Measurements from ENCODE around the gene NRF1.

NRF1 gene

GRCh38 chr7:129746857-129747529, 135.5 kb downstream of the NRF1 start:
- no peak overlapping the region for H3K9ac ChIP-seq
- no peak for TF ChIP-seq Cebpa-rat (IDR thresholded peaks at IDR 0.05)
- H3K27me3 ChIP-seq, result no peaks in the 10 kb centered on the region
- H3K4me2 ChIP-seq, result no peak overlapping the region
- no peak overlapping the region for H3K4me3 ChIP-seq
- no peaks in the 10 kb centered on the region for H4K20me1 ChIP-seq
- no peaks in the 10 kb centered on the region for H3K4me1 ChIP-seq
- peaks cover 79% of the 10 kb centered on the region for H3K36me3 ChIP-seq
- no peak overlapping the region for H3K27ac ChIP-seq
- no peaks in the 10 kb centered on the region for H3K9me3 ChIP-seq

- Histone ChIP-seq H3K4me3 (no peak overlapping the region), H3K36me3 (peaks cover 68% of the 10 kb centered on the region), H3K4me2 (no peak overlapping the region), H4K20me1 (no peaks in the 10 kb centered on the region), H3K4me1 (no peaks in the 10 kb centered on the region), H3K27ac (no peak overlapping the region), H3K9ac (no peak overlapping the region), H3K9me3 (no peaks in the 10 kb centered on the region), H3K27me3 (no peaks in the 10 kb centered on the region)
- TF ChIP-seq Cebpa-rat (IDR thresholded peaks at IDR 0.05), result no peak
Observed at GRCh38 chr7:129748356-129749109, 137.0 kb downstream of the NRF1 start.

- H3K27me3 ChIP-seq, result no peaks in the 10 kb centered on the region
- peaks cover 57% of the 10 kb centered on the region for H3K36me3 ChIP-seq
- no peaks in the 10 kb centered on the region for H3K4me1 ChIP-seq
- no peaks in the 10 kb centered on the region for H3K9me3 ChIP-seq
- H3K4me3 ChIP-seq, result no peak overlapping the region
- TF ChIP-seq Cebpa-rat (IDR thresholded peaks at IDR 0.05), result no peak
- no peak overlapping the region for H3K9ac ChIP-seq
- no peak overlapping the region for H3K4me2 ChIP-seq
- H3K27ac ChIP-seq, result no peak overlapping the region
- no peaks in the 10 kb centered on the region for H4K20me1 ChIP-seq
Observed at GRCh38 chr7:129750091-129750490, 138.6 kb downstream of the NRF1 start.

GRCh38 chr7:129750501-129750900, 139.0 kb downstream of the NRF1 start:
- no peak overlapping the region for H3K4me2 ChIP-seq
- no peak overlapping the region for H3K4me3 ChIP-seq
- no peaks in the 10 kb centered on the region for H3K4me1 ChIP-seq
- H3K36me3 ChIP-seq, result peaks cover 59% of the 10 kb centered on the region
- no peak overlapping the region for H3K9ac ChIP-seq
- no peak overlapping the region for H3K27ac ChIP-seq
- no peaks in the 10 kb centered on the region for H4K20me1 ChIP-seq
- no peak for TF ChIP-seq Cebpa-rat (IDR thresholded peaks at IDR 0.05)
- H3K9me3 ChIP-seq, result no peaks in the 10 kb centered on the region
- H3K27me3 ChIP-seq, result no peaks in the 10 kb centered on the region

- Histone ChIP-seq H3K9me3 (no peaks in the 10 kb centered on the region), H4K20me1 (no peaks in the 10 kb centered on the region), H3K4me1 (no peaks in the 10 kb centered on the region), H3K27ac (no peak overlapping the region), H3K4me3 (no peak overlapping the region), H3K9ac (no peak overlapping the region), H3K4me2 (no peak overlapping the region), H3K36me3 (peaks cover 64% of the 10 kb centered on the region), H3K27me3 (no peaks in the 10 kb centered on the region)
- TF ChIP-seq Cebpa-rat (IDR thresholded peaks at IDR 0.05), result no peak
Observed at GRCh38 chr7:129751916-129752315, 140.4 kb downstream of the NRF1 start.

- Histone ChIP-seq H4K20me1 (no peaks in the 10 kb centered on the region), H3K27me3 (no peaks in the 10 kb centered on the region), H3K27ac (no peak overlapping the region), H3K4me3 (no peak overlapping the region), H3K9me3 (no peaks in the 10 kb centered on the region), H3K4me2 (no peak overlapping the region), H3K36me3 (peaks cover 63% of the 10 kb centered on the region), H3K9ac (no peak overlapping the region), H3K4me1 (no peaks in the 10 kb centered on the region)
- no peak for TF ChIP-seq Cebpa-rat (IDR thresholded peaks at IDR 0.05)
Observed at GRCh38 chr7:129752760-129753159, 141.2 kb downstream of the NRF1 start.

GRCh38 chr7:129754406-129754805, 142.9 kb downstream of the NRF1 start:
- no peaks in the 10 kb centered on the region for H3K27me3 ChIP-seq
- H3K9me3 ChIP-seq, result no peaks in the 10 kb centered on the region

GRCh38 chr7:129757991-129758390, 146.5 kb downstream of the NRF1 start:
- Histone ChIP-seq H3K27ac (no peak overlapping the region), H3K4me2 (no peak overlapping the region)
- TF ChIP-seq Cebpa-rat (IDR thresholded peaks at IDR 0.05), result no peak

More at GRCh38 chr7:129754406-129754805, 142.9 kb downstream of the NRF1 start:
- TF ChIP-seq Cebpa-rat (IDR thresholded peaks at IDR 0.05), result no peak
- no peak overlapping the region for H3K27ac ChIP-seq
- no peak overlapping the region for H3K4me3 ChIP-seq
- H3K4me1 ChIP-seq, result no peaks in the 10 kb centered on the region
- no peaks in the 10 kb centered on the region for H4K20me1 ChIP-seq
- no peak overlapping the region for H3K4me2 ChIP-seq
- no peak overlapping the region for H3K9ac ChIP-seq
- H3K36me3 ChIP-seq, result peaks cover 62% of the 10 kb centered on the region

GRCh38 chr7:129762387-129762969, 151.0 kb downstream of the NRF1 start:
- H3K9ac ChIP-seq, result no peak overlapping the region
- H4K20me1 ChIP-seq, result no peaks in the 10 kb centered on the region
- H3K4me3 ChIP-seq, result no peak overlapping the region
- no peaks in the 10 kb centered on the region for H3K27me3 ChIP-seq
- peaks cover 4% of the 10 kb centered on the region; the same call in 1 of the 2 replicates for H3K9me3 ChIP-seq
- no peak overlapping the region for H3K27ac ChIP-seq
- TF ChIP-seq Cebpa-rat (IDR thresholded peaks at IDR 0.05), result no peak
- H3K4me2 ChIP-seq, result no peak overlapping the region
- peaks cover 22% of the 10 kb centered on the region for H3K4me1 ChIP-seq
- peaks cover 9% of the 10 kb centered on the region for H3K36me3 ChIP-seq

More at GRCh38 chr7:129757991-129758390, 146.5 kb downstream of the NRF1 start:
- Histone ChIP-seq H3K4me1 (no peaks in the 10 kb centered on the region), H3K4me3 (no peak overlapping the region), H3K36me3 (peaks cover 36% of the 10 kb centered on the region), H4K20me1 (no peaks in the 10 kb centered on the region), H3K9me3 (peaks cover 4% of the 10 kb centered on the region; the same call in 1 of the 2 replicates), H3K27me3 (no peaks in the 10 kb centered on the region), H3K9ac (no peak overlapping the region)

Measured in BLaER1 (cell line).